ENCODE data around the gene PLAAT4.

DNA sequence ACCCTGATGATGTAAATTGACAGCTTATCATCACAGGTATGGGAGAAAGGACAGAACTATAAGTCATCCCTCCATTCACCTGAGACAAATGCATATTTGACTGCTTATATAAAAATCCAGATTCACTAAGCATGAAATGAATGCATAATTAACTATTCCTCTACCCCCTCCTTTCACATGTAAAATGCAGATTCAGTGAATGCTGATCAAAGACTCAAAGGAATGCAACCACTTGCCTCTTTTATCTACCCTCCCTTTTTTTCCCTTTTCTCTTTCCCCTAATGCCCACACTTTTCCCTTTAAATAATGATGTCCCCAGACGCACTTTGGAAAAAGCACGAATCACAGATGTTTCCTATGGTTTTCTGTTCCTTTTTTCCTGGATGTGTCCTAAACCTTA is 4.5 kb upstream of the PLAAT4 start:
- TF ChIP-seq TCF7L2 (IDR thresholded peaks at IDR 0.05; ENCODE audit: borderline replicate concordance, extremely low read depth, insufficient read depth, insufficient read length) (no peak), YY1 (IDR thresholded peaks at IDR 0.05; ENCODE audit: extremely low read depth, insufficient replicate concordance, low read depth, low read length) (no peak), CTCF (IDR thresholded peaks at IDR 0.05 in 2 of 3, conservative IDR thresholded peaks at IDR 0.05 in 1 of 3; ENCODE audit: borderline replicate concordance in 1 of 3, insufficient read depth in 1 of 3, low read depth in 2 of 3, low read length in 2 of 3) (no peak), POLR2A (IDR thresholded peaks at IDR 0.05; ENCODE audit: borderline replicate concordance, extremely low read depth, insufficient read depth, insufficient read length) (no peak)
